ENCODE results near the gene HTT. TPM values are rescaled to one million over a fixed set of nuclear protein-coding genes. Genes with fewer than 3 reads are reported as not detected.

HTT gene
- total RNA-seq, 2 donors from 2014 or later, result 37.8 to 97.8 TPM

DNA sequence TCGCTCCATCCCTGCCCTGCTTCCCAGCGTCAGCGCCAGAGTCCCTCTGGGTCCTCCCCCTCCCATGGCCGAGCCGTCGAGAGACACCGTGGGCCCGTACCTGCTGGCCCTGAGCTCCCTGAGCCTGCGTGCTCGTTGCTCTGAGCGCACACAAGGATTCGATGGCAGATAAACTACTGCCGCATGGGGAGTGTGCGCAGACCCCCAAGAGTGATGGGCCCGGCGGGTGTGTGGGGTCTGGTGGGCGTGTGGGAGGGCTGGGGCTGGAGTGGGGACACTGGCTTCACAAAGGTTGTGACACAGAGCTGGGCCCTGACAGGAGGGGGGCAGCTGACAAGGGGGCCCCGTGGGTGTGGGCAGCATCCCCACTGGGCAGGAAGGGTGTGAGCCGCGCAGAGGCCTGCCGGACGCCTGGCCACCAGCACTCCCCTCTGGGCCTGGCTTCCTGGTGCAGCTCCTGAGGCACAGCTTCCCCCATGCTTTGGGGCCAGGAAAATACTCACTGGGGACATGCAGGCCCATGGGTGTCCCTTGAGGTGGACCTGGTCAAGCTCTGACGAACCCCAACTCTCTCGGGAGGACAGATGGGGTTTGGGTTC, 213.6 kb downstream of the HTT start:
- Histone ChIP-seq H3K4me1 (replicated peaks) (no peaks in the 10 kb centered on the region), H3K27me3 (replicated peaks; ENCODE audit: insufficient read depth) (no peaks in the 10 kb centered on the region), H3K9me3 (no peaks in the 10 kb centered on the region), H3K36me3 (no peaks in the 10 kb centered on the region), H3K4me3 (no peak overlapping the region), H3K27ac (no peak overlapping the region)
- no peak for TF ChIP-seq POLR2A (IDR thresholded peaks at IDR 0.05)
- TF ChIP-seq, protein P1, sequence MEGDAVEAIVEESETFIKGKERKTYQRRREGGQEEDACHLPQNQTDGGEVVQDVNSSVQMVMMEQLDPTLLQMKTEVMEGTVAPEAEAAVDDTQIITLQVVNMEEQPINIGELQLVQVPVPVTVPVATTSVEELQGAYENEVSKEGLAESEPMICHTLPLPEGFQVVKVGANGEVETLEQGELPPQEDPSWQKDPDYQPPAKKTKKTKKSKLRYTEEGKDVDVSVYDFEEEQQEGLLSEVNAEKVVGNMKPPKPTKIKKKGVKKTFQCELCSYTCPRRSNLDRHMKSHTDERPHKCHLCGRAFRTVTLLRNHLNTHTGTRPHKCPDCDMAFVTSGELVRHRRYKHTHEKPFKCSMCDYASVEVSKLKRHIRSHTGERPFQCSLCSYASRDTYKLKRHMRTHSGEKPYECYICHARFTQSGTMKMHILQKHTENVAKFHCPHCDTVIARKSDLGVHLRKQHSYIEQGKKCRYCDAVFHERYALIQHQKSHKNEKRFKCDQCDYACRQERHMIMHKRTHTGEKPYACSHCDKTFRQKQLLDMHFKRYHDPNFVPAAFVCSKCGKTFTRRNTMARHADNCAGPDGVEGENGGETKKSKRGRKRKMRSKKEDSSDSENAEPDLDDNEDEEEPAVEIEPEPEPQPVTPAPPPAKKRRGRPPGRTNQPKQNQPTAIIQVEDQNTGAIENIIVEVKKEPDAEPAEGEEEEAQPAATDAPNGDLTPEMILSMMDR (IDR thresholded peaks at IDR 0.05), result no peak
- no peak for TF ChIP-seq POLR2AphosphoS5 (IDR thresholded peaks at IDR 0.05)
- no peak for DNase-seq (ENCODE audit: low spot score)
- 75% methylated on average over 24 of the region's 24 CpGs for WGBS
- intact Hi-C loops (cut with DNase I), result no loop called here

DNA sequence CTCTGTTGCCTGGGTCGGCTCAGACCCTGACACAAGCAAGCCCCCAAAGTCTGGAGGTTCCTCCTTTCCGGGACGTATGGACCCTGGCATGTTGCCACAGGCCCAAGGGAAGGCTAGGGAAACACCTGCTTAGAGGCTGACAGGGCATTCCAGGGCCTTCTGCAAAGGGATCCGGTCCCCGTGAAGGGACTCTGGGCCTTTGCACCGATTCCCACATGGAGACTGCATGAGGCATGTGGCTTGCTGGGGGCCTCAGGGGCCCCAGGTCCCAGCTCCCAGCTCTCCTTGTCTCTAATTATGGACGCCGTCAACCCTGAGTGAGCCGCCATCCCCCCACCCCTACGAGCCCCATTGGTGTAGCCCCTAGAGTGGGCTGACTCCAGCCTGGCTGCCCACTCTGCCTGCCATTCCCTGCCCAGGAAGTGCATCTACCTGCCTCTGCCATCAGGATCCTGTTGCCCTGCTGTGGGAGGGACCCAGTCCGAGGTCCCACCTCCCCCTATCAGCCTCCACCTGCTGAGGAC, 214.2 kb downstream of the HTT start:
- intact Hi-C loops (cut with DNase I), result no loop called here
- 72% methylated on average over 11 of the region's 11 CpGs for WGBS
- Histone ChIP-seq H3K36me3 (no peaks in the 10 kb centered on the region), H3K27ac (no peak overlapping the region), H3K27me3 (replicated peaks; ENCODE audit: insufficient read depth) (no peaks in the 10 kb centered on the region), H3K4me1 (replicated peaks) (no peaks in the 10 kb centered on the region), H3K4me3 (no peak overlapping the region), H3K9me3 (no peaks in the 10 kb centered on the region)
- no peak for DNase-seq (ENCODE audit: low spot score)
- TF ChIP-seq POLR2A (IDR thresholded peaks at IDR 0.05) (no peak), POLR2AphosphoS5 (IDR thresholded peaks at IDR 0.05) (no peak)
- TF ChIP-seq, protein P1 (IDR thresholded peaks at IDR 0.05), result no peak

DNA sequence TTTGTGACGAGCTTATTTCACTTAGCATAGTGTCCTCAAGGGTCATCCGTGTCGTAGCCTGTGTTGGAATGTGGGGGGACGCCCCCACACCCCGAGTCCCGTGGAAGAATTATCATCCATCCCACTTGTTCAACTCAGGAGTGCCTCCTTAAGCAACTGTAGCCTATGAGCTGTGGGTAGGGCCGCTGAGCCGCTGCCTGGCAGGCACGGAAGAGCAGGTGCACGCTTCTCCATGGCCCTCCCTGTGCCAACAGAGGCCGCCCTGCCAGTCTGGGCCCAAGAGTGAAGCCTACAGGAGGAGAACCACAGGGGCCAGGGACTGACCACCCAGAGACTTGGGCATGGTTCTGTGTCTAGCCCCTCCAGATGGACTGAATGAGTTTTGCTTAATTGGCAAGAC, 216.0 kb downstream of the HTT start:
- Histone ChIP-seq H3K9me3 (no peaks in the 10 kb centered on the region), H3K4me1 (replicated peaks) (no peaks in the 10 kb centered on the region), H3K27ac (no peak overlapping the region), H3K36me3 (no peaks in the 10 kb centered on the region), H3K4me3 (no peak overlapping the region), H3K27me3 (replicated peaks; ENCODE audit: insufficient read depth) (no peaks in the 10 kb centered on the region)
- no peak for TF ChIP-seq POLR2A (IDR thresholded peaks at IDR 0.05)
- TF ChIP-seq, protein P1 (IDR thresholded peaks at IDR 0.05), result no peak
- TF ChIP-seq POLR2AphosphoS5 (IDR thresholded peaks at IDR 0.05), result no peak
- no peak for DNase-seq (ENCODE audit: low spot score)
- intact Hi-C loops (cut with DNase I), result no loop called here
- 88% methylated on average over 7 of the region's 11 CpGs for WGBS

DNA sequence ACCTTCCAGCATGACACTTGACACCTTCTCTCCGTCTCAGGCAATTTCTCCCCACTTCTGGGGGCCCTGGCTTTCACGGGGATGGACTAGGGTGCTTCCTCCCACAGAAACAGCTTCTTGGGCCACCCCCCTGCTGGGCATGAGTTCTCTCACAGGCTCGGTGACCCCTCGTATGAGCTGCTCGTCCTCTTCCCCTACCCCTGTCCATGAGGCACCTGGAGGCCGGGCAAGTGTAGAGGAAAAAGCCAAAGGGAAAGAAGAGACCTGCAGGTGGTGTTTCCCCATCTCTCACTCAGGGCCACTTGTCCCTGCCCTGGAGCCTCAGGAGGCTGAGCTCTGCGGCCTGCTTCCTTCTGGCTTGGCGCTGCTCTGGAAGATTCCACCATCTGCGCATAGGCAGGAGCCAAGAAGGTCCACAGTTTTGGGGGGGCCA, 216.4 kb downstream of the HTT start:
- TF ChIP-seq POLR2AphosphoS5 (IDR thresholded peaks at IDR 0.05) (no peak), POLR2A (IDR thresholded peaks at IDR 0.05) (no peak)
- TF ChIP-seq, protein P1 (IDR thresholded peaks at IDR 0.05), result no peak
- intact Hi-C loops (cut with DNase I), result no loop called here
- no peaks in the 10 kb centered on the region for H3K4me1 ChIP-seq (replicated peaks)
- WGBS, result 88% methylated on average over 9 of the region's 9 CpGs
- no peaks in the 10 kb centered on the region for H3K36me3 ChIP-seq
- H3K27me3 ChIP-seq (replicated peaks; ENCODE audit: insufficient read depth), result no peaks in the 10 kb centered on the region
- H3K4me3 ChIP-seq, result no peak overlapping the region
- no peak for DNase-seq (ENCODE audit: low spot score)
- H3K27ac ChIP-seq, result no peak overlapping the region
- H3K9me3 ChIP-seq, result no peaks in the 10 kb centered on the region

DNA sequence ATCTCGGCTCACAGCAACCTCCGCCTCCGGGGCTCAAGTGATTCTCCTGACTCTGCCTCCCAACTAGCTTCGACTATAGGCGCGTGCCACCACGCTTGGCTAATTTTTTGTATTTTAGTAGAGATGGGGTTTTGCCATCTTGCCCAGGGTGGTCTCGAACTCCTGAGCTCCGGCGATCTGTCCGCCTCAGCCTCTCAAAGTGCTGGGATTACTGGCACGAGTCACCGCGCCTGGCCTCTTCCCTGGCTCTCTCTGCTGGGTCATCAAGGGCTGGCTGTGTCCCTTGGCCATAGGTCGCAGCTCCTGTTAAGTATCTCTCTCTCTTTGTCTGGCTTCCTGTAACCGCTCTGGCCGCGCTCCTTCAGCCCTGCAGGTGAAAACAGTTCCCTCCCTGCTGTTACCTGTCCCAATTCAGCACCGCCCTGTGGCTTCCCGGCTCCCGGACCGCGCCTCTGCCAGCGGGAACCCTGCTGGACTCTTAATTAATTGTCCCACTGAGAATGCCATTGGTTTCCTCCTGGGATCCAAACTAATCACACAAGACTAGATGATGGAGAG, 217.0 kb downstream of the HTT start:
- Histone ChIP-seq H3K4me1 (replicated peaks) (no peaks in the 10 kb centered on the region), H3K9me3 (no peaks in the 10 kb centered on the region), H3K27me3 (replicated peaks; ENCODE audit: insufficient read depth) (no peaks in the 10 kb centered on the region), H3K36me3 (no peaks in the 10 kb centered on the region), H3K4me3 (peak overlapping the region; percentile 72 to 77), H3K27ac (peak overlapping the region; percentile 92 to 95)
- TF ChIP-seq, protein P1 (IDR thresholded peaks at IDR 0.05), result no peak
- TF ChIP-seq POLR2AphosphoS5 (IDR thresholded peaks at IDR 0.05) (no peak), POLR2A (IDR thresholded peaks at IDR 0.05) (no peak)
- WGBS, result 32% methylated on average over 24 of the region's 24 CpGs
- intact Hi-C loops (cut with DNase I), result no loop called here
- DNase-seq (ENCODE audit: low spot score), result peak; percentile 62
